HFFc6 (cell line): ENCODE results near the gene PCCA. TPM values are rescaled to one million over a fixed set of nuclear protein-coding genes. Genes with fewer than 3 reads are reported as not detected.
A peak's percentile ranks its signal among the peaks of the same experiment; 100 is the strongest.
"Not testable (repeated sequence)": the region's sequence is repeated elsewhere in the genome, so short reads cannot be mapped to it uniquely, and the experiment has no call there.

Source experiments
- DNase-seq: peaks from one replicate; pipeline ENCODE4 v3.0.0-alpha.2; 2018
- H3K27ac Mint-ChIP-seq: 2 replicates; pipeline ENCODE4 v1.8.0; 2020; ENCODE audit warnings: mild to moderate bottlenecking, mixed read lengths
- H3K27me3 Mint-ChIP-seq: 2 replicates; pipeline ENCODE4 v1.8.0; 2021; ENCODE audit warnings: mild to moderate bottlenecking, moderate library complexity, mixed read lengths; ENCODE audit not compliant: insufficient read depth
- H3K36me3 Mint-ChIP-seq: 2 replicates; pipeline ENCODE4 v1.8.0; 2021; ENCODE audit warnings: low read depth, mixed read lengths
- H3K4me1 Mint-ChIP-seq: 2 replicates; pipeline ENCODE4 v1.8.0; 2020; ENCODE audit warnings: low read depth, mixed read lengths
- H3K4me3 Mint-ChIP-seq: 2 replicates; pipeline ENCODE4 v1.8.0; 2020; ENCODE audit warnings: mild to moderate bottlenecking, moderate library complexity, mixed read lengths
- H3K9me3 Mint-ChIP-seq: 2 replicates; pipeline ENCODE4 v1.8.0; 2020; ENCODE audit warnings: mild to moderate bottlenecking, mixed read lengths
- total RNA-seq, 6 experiments: library from RNA; stranded (reverse); fragmentation: NEBNext Ultra II Directional; extraction: Animal tissue kit (Norgen Biotek cat#: 25700); gene quantifications; 2 replicates in 1 of 6; 3 replicates in 5 of 6; pipeline ENCODE4 v1.2.3, GENCODE V29; 2021
- TF ChIP-seq, protein P1 (sequence below): fragments of 200-600 bp; sonication (generic); IDR thresholded peaks from 2 replicates; pipeline ENCODE4 v1.5.0; 2021; ENCODE audit warnings: antibody characterized with exemption, mild to moderate bottlenecking

The PCCA gene
- total RNA-seq, 6 experiments from 2014 or later: 12.9 to 16.9 (median 14.7) TPM

GRCh38 chr13:100131863-100132574, 43.1 kb downstream of the PCCA start:
- Mint-ChIP-seq H3K27ac (peak overlapping the region; percentile 70), H3K9me3 (no peaks in the 10 kb centered on the region), H3K27me3 (peaks cover 2% of the 10 kb centered on the region), H3K4me1 (peaks cover 54% of the 10 kb centered on the region), H3K4me3 (no peak overlapping the region), H3K36me3 (peaks cover 16% of the 10 kb centered on the region)
- TF ChIP-seq, protein P1, sequence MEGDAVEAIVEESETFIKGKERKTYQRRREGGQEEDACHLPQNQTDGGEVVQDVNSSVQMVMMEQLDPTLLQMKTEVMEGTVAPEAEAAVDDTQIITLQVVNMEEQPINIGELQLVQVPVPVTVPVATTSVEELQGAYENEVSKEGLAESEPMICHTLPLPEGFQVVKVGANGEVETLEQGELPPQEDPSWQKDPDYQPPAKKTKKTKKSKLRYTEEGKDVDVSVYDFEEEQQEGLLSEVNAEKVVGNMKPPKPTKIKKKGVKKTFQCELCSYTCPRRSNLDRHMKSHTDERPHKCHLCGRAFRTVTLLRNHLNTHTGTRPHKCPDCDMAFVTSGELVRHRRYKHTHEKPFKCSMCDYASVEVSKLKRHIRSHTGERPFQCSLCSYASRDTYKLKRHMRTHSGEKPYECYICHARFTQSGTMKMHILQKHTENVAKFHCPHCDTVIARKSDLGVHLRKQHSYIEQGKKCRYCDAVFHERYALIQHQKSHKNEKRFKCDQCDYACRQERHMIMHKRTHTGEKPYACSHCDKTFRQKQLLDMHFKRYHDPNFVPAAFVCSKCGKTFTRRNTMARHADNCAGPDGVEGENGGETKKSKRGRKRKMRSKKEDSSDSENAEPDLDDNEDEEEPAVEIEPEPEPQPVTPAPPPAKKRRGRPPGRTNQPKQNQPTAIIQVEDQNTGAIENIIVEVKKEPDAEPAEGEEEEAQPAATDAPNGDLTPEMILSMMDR: no peak
- peak; percentile 85 for DNase-seq

- H3K36me3 Mint-ChIP-seq: peaks cover 30% of the 10 kb centered on the region
- peaks cover 2% of the 10 kb centered on the region; the same call in 1 of the 2 replicates for H3K27me3 Mint-ChIP-seq
- DNase-seq: no peak
- H3K4me1 Mint-ChIP-seq: peaks cover 32% of the 10 kb centered on the region
- TF ChIP-seq, protein P1: no peak
- no peak overlapping the region for H3K4me3 Mint-ChIP-seq
- no peaks in the 10 kb centered on the region for H3K9me3 Mint-ChIP-seq
- peak overlapping the region; percentile 36; the same call in 1 of the 2 replicates for H3K27ac Mint-ChIP-seq
Observed at GRCh38 chr13:100138859-100139491, 50.1 kb downstream of the PCCA start.

- Mint-ChIP-seq H3K36me3 (peaks cover 29% of the 10 kb centered on the region), H3K9me3 (no peaks in the 10 kb centered on the region), H3K4me1 (peaks cover 32% of the 10 kb centered on the region), H3K27ac (no peak overlapping the region), H3K4me3 (no peak overlapping the region), H3K27me3 (peaks cover 2% of the 10 kb centered on the region; the same call in 1 of the 2 replicates)
- TF ChIP-seq, protein P1: no peak
- no peak for DNase-seq
Observed at GRCh38 chr13:100139817-100140216, 50.9 kb downstream of the PCCA start.

- Mint-ChIP-seq H3K27me3 (peaks cover 2% of the 10 kb centered on the region; the same call in 1 of the 2 replicates), H3K27ac (peak overlapping the region; percentile 6; the same call in 1 of the 2 replicates), H3K4me3 (peak overlapping the region; percentile 18; the same call in 1 of the 2 replicates), H3K4me1 (peaks cover 32% of the 10 kb centered on the region), H3K36me3 (peaks cover 36% of the 10 kb centered on the region), H3K9me3 (peaks cover 3% of the 10 kb centered on the region; the same call in 1 of the 2 replicates)
- TF ChIP-seq, protein P1: no peak
- DNase-seq: no peak
Observed at GRCh38 chr13:100140441-100140840, 51.5 kb downstream of the PCCA start.

DNA sequence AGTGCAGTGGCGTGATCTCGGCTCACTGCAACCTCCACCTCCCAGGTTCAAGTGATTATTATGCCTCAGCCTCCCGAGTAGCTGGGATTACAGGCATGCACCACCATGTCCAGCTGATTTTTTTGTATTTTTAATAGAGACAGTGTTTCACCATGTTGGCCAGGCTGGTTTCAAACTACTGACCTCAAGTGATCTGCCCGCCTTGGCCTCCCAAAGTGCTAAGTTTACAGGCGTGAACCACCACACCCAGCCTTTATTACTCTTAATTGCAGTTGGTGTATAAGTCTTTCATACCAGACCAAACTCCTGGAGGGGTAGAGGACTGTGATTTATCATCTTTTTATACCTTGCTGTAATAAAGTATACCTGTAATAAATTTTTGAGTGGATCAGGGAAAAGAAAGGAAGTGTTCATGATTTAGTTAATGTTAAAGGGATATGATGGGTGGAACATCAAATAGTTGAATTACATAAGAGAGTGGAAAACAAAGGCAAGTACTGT, 52.6 kb downstream of the PCCA start:
- DNase-seq, H3K27me3 Mint-ChIP-seq, H3K9me3 Mint-ChIP-seq, H3K4me3 Mint-ChIP-seq, H3K27ac Mint-ChIP-seq: not testable (repeated sequence)
- Mint-ChIP-seq H3K4me1 (peaks cover 32% of the 10 kb centered on the region), H3K36me3 (peaks cover 36% of the 10 kb centered on the region)

DNA sequence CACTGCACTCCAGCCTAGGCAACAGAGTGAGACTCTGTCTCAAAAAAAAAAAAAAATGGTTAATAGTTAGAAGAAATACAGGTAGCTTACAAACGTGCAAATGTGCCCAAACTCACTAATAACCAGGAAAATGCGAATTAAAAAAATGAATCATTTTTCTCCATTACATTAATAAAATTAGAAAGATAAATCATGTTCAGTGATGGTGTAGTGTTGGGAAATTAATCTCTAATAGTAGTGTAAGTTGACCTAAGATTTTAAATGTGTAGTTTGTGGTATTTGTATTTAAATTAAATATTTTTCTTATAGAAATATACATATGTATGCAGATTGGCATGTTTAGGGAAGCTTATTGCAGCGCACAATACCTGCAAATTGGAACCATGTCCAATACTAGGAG, 57.6 kb downstream of the PCCA start:
- peaks cover 4% of the 10 kb centered on the region; the same call in 1 of the 2 replicates for H3K9me3 Mint-ChIP-seq
- H3K36me3 Mint-ChIP-seq: peaks cover 21% of the 10 kb centered on the region
- DNase-seq: no peak
- TF ChIP-seq, protein P1: no peak
- no peak overlapping the region for H3K27ac Mint-ChIP-seq
- no peak overlapping the region for H3K4me3 Mint-ChIP-seq
- H3K27me3 Mint-ChIP-seq: no peaks in the 10 kb centered on the region
- no peaks in the 10 kb centered on the region for H3K4me1 Mint-ChIP-seq
